Limb (tissue), 2 donors: ENCODE measurements around the gene BMPR1A.

ENCODE experiments used
- DNase-seq, 2 donors: peaks; one replicate each; pipeline ENCODE4 v3.0.0-alpha.2; 2016; ENCODE audit errors: extremely low spot score in 2 of 2

BMPR1A gene

DNA sequence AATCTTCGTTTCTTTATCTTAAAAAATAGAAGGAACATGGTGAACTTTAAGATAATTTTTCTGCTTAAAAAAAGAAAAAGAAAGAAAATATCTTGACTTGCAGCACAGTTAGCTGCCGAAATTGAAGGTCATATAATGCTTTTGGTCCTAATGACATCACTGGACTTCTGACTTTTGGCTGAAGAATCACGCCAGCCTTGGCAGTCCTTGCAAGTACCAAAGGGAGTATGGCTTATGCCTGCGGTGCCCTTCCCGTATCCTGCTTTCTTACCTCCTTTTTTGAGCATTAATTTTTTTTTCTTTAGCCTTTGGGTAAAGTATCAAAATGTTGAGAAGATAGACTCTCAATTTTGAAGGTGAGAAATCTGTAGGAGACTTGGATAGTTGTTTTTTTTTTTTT, 7.0 kb downstream of the BMPR1A start:
- no peak for DNase-seq

DNA sequence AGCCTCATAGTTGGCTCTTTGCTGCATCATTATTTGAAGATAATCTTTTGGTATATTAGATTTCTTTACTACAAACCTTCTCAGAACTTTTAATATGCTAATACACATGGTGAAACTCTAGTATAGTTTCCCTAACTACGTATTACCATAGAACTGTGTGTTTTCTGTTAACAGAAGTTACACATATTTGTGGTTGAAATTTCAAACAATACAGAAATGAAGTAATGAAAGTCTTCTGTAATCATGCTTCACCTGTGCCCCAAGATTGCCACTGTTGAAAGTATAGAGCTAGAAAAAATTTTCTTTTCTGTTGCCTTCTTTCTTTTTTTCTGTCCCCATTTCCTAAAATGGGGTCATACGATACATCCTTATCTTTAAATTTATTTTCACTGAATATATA, 9.1 kb downstream of the BMPR1A start:
- no peak for DNase-seq

DNA sequence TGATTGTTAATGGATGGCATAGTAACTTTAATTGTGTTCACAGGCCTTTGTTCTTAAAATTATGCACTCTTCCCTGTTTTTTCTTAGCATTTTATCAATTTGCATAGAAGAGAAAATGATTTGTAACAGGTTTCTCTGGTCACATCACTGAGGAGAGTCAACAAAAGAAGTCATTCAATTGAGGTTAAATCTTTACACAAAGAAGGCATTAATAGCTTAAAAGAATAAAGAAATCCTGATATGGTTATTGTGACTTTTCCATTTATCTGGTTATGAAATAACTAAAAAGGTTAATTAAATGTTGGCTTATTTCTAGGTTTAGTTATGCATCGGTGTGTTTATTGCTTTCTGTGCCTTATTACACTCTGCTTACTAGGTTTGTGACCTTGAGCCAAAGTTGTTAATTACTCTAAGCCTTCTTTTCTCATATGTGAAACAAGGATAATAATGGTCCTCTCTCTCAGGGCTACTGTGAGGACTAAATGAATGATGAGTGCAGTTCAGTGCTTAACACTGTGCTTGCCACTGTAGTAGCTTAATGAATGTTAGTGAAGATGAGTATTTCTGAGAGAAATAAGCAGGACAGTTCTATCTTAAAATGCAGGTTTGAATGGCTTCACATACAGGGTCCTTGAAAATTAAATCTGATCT, 12.1 kb downstream of the BMPR1A start:
- DNase-seq, result no peak

DNA sequence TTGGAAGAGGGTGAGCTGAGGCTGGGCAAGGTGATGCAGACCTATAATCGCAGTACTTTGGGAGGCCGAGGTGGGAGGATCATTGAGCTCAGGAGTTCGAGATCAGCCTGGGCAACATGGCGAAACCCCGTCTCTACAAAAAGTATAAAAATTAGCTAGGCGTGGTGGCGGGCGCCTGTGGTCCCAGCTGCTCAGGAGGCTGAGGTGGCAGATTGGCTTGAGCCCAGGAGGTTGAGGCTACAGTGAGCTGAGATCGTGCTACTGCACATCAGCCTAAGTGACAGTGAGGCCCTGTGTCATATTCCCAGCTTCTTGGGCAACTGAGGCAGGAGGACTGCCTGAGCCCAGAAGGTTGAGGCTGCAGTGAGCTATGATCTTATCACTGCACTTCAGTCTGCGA, 13.6 kb downstream of the BMPR1A start:
- DNase-seq, result no peak

DNA sequence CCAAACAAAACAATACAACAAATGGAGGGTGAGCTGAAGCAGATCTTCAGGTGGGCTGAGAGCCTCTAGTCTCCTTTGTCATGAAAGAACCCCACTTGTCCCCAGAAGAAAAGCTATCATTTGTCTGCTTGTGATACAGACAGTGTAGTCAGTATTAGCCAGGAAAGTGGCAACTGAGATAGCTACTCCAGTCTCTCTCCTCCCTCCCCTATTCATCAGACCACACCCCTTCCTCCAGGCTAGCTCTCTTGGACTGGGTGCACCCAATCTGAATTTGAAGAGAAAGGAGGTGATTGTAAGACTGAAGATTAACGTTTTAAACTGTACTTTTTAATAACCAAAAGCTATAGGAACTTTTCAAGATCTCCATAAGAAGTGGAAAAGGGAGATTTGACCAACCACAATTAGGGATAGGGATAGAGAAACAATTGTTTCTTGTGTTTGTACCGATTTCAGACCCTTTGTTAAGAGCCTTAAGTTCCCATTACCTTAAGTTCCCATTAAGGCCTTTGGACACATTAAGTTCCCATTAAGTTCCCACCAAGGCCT, 14.1 kb downstream of the BMPR1A start:
- DNase-seq, result no peak

DNA sequence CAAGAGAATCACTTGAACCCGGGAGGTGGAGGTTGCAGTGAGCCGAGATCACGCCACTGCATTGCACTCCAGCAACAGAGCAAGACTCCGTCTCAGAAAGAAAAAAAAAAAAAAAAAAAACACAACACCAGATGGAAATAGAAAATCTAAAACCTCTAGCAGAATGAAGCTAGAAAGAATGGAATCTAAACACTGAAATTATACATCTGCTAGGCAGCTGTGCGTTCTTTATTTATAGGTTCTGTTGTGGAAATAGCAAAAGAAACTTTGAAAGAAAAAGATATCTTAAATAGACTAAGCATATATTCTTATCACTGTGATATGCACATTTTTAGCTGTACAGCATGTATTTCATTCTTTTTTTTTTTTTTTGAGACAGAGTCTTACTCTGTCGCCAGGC, 17.1 kb downstream of the BMPR1A start:
- peak in 1 of 2 donors; percentile 48 for DNase-seq

DNA sequence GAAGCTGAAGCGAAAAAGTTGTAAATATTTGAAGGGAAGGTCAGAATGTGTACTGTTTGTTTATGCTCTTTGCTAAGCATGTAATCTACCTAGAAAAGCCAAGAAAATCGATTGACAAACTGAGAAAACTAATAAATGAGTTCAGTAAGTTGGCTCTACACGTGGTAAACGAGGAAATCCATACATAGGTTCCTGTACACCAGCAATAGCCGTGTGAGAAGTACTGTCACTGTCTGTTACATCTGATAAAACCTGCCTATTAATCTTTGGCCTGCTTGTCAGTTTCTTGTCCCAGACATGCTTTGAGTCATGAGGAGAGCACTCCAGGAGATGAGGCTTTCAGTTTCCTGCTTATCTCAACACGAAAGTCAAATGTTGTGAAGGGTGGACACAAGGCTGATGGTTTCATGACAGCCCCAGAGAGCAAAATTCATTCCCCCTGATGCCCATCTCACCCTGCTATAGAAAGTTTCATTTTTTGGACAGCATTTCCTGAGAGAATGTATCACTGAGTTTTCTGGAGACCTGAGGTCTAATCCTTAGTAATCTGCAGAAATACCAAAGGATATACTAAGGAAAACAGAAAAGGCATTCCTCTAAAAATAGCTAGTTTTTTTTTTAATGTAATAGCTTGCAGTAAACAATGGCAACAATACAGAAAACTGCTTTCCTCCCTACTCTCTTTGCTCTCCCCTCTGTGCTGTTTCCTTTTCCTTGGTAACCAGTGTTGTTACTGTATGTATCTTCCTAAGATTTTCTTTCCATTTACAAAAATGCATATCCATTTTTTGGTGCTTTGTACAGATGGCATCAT, 18.8 kb downstream of the BMPR1A start:
- no peak for DNase-seq

DNA sequence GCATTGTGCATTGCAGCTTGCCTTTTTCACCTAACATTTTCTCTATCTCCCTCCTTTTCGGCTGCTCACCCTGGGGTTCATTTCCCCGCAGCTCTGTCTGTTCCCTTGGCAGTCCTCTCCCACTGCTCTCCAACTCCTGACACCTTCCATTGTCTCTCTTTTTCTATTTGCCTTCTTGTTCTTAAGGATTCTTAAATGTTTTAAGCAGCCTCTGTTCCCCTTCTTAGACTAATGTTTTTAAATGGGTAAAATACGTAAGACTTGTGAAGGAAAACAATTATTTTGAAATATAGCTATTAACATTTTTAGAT, 19.4 kb downstream of the BMPR1A start:
- no peak for DNase-seq

DNA sequence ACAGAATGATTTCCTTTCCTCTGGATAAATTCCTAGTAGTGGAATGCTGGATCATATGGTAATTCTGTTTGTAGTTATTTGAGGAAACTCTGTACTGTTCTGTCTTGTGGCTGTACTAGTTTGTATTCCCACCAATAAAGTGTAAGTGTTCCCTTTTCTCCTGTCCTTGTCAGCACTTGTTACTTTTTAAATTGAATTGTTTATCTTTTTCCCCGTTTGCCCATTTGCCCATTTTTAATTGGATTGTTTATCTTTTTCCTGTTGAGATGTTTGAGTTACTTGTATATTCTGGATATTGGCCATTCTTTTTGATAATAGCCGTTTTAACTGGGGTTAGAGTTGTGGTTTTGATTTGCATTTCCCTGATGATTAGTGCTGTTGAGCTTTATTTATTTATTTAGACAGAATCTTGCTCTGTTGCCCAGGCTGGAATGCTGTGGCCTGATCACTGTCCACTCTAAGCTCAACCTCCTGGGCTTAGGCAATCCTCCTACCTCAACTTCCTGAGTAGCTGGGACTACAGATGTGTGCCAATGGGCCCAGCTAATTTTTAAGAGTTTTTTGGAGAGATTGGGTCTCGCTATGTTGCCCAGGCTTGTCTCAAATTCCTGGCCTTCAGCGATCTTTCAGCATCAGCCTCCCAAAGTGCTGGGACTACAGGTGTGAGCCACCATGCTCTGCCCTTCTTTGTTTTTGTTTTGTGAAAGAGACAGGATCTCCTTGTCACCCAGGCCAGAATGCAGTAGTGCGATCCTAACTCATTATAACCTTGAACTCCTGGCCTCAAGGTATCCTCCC, 23.0 kb downstream of the BMPR1A start:
- no peak for DNase-seq

DNA sequence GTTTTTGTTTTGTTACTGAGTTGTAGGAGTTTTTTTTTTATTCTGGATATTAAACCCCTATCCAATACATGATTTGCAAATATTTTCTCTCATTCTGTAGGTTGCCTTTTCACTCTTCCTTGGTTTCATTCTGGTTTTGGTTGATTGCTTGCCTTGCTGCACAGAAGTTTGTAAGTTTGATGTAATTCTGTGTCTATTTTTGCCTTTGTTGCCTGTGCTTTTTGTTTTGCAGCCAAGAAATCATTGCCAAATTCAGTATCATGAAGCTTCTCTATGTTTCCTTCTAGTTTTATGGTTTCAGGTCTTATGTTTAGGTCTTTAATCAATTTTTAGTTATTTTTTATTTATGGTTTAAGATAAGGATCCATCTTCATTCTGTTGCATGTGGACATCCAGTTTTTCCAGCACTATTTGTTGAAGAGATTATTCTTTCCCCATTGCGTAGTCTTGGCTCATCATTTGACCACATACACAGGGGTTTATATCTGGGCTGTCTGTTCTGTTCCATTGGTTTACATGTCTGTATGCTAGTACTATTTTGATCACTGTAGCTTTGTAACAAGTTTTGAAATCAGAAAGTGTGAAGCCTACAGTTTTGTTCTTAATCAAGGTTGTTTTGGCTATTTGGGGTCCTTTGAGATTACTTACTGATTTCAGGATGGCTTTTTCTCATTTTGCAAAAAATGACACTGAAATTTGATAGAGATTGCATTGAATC, 26.4 kb downstream of the BMPR1A start:
- DNase-seq, result no peak

DNA sequence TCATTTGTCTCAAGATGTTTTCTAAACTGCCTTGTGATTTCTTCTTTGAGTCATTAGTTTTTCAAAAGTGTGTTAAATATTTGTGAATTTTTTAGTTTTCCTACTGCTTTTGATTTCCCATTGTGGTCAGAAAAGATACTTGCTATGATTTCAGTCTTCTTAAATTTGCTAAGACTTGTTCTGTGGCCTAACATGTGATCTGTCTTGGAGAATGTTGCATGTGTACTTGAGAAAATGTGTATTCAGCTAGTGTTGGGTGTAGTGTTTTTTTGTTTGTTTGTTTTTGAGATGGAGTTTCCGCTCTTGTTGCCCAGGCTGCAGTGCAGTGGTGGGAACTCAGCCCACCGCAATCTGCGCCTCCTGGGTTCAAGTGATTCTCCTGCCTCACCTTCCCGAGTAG, 28.6 kb downstream of the BMPR1A start:
- no peak for DNase-seq

DNA sequence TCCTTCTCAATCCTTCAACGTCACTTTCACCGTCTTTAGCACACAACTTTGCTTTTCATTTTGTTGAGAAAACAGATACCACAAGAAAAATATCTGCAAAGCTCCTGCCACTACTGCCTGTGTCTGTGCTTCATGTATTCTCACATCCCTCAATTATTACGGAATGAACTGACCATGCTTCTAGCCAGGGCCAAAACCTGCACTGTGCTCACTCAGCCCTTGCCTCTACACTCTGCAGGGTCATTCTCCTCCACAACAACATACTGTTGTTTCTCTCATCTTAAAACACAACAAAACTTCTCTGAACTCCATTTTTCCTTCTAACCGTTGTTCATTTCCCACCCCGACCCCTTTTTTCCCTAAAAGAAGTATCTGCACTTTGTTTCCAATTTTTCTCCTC, 29.5 kb downstream of the BMPR1A start:
- DNase-seq, result no peak

DNA sequence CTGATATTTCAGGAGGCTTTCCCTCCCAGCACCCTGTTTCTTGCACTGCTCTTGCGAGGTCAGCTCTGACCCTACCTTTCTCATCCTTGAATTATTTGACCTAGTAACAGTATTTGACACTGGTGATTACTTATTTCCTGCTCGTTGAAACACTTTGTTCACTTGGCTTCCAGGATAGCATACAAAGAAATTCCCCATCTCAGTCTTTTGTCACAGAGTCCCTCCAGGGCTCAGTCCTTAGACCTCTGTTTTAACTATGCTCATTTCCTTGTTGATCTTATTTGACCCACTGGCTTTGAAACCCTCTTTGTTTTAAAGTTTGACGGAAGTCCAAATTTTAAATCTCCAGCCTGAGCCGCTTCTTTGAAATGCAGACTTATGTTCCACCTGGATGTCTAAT, 29.9 kb downstream of the BMPR1A start:
- DNase-seq, result no peak

DNA sequence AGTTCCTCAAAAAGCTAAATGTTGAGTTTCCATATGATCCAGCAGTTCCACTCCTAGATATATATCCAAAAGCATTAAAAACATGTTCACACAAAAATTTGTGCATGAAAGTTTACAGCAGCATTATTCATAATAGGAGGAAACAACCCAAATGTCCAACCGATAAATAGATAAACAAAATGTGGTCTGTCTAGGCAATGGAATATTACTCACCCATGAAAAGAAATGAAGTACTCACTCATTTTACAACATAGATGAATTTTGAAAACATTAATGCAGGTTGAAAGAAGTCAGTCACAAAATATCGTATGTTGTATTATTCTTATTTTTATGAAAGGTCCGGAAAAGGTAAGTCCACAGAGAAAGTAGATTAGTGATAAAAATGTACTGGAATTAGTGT, 34.0 kb downstream of the BMPR1A start:
- no peak for DNase-seq

DNA sequence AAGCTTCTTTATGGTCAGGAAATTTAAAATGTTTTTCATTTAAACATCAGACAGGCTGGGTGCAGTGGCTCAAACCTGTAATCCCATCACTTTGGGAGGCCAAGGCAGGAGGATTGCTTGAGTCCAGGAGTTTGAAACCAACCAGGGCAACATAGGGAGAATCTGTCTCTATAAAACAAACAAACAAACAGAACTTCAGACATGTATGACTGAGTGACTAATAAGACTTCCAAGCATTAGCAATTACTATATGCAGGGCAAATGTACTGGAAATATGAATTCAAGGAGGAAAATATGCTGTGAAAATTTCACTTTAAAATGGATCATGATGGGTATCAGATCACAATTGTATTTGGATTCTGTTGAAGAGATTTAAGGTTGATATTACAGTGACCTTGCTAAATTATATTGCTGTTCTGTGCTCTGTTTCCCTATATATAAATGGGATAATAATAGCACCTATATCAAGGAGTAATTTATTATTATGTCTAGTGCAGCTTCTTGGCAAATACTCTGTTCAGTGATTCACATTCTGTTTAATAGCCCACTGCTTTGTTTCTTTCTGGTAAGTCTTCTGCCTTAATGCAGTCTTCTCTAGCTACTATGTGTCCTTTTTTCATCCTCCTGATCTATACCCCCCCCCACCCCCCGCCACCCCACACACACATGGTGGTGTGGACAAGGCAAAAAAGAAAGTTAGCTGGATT, 36.2 kb downstream of the BMPR1A start:
- DNase-seq, result no peak

DNA sequence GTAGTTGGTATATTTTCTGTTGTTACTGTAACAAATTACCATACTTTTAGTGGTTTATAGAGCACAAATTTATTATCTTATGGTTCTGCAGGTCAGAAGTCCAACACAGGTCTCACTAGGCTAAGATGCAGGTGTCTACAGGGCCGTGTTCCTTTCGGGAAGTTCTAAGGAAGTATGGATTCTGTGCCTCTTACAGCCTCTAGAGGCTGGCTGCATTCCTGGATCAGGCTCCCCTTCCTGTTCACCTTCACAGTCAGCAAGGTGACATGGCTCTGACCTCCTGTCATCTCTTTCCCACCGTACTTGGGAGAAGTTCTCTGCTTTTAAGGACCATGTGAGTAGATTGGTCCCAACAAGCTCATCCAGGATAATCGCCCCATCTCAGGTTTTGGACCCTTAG, 37.3 kb downstream of the BMPR1A start:
- no peak for DNase-seq

DNA sequence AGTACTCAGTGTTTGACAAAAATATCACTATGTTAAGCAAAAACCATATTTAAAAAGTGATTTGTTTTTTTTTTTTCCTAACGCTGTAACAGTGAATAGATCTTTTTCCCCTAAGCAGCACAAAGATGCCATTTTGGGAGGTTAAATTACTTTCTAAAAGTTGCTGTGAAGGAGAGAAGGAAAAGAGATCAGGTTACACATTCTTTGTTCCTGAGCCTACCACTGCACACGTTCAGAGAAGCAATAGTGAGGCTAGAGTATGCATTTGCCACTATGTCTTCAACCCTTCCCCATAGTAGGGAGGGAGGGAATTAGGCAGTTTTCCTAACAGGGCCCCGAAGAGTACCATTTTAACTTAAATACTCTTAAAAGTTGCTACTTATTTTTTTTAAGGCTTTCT, 38.9 kb downstream of the BMPR1A start:
- DNase-seq, result peak in 1 of 2 donors; percentile 82

DNA sequence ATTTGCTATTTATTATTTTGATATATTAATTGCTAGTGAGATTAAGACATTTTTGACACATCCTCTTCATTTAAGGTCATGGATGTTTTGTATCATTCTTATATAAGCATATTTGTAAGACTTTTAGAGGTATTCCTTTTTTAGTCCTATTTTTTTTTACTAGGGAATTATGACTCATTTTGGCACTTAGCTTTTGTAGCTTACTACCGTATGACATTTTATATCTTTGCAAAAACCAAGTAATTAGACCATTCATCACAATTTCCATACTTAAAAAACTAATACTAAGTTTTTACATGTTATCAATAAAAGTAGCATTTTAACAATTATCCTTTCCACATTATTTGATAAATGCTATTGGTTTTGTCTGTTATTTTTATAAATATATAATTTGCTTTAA, 41.6 kb downstream of the BMPR1A start:
- DNase-seq, result no peak

DNA sequence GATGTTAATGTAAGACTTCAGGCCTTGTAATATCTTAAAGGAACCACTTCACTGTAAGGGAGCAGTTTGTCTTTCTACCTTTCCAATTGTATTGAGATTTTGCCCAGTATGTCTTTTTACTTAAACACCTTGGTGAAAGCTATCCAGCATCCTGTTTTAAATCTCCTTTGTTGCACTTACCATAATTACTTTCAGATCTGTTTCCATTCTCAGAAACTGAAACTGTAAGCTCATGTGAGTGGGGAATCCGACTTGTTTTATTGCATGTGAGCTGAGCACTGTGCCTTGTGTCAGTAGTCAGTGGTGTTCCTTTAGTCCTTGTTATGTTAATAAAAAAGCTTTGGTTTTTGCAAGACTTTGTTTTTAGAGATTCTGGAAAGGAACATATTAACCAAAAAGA, 42.2 kb downstream of the BMPR1A start:
- DNase-seq, result no peak

DNA sequence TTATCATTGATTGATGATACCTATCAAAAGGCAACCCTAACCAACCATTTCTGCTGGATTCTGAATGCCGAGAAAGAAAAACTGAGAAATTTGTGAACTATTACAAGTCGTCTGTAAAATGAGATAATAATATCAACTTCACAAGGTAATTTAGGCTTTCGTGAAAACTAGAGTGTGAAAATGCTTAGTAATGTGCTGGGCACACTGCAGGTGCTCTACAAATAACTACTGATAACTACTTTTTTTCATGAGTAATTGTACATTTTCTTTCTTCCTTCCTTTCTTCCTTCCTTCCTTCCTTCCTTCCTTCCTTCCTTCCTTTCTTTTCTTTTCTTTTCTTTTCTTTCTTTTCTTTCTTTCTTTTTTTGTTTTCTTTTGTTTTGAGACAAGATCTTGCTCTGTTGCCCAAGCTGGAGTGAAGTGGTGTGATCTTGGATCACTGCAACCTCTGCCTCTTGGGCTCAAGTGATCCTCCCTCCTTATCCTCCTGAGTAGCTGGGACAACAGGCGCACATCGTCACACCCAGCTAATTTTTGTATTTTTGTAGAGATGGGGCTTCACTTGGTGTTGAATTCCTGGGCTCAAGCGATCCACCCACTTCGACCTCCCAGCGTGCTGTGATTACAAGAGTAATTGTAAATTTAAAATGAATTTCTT, 42.9 kb downstream of the BMPR1A start:
- no peak for DNase-seq

DNA sequence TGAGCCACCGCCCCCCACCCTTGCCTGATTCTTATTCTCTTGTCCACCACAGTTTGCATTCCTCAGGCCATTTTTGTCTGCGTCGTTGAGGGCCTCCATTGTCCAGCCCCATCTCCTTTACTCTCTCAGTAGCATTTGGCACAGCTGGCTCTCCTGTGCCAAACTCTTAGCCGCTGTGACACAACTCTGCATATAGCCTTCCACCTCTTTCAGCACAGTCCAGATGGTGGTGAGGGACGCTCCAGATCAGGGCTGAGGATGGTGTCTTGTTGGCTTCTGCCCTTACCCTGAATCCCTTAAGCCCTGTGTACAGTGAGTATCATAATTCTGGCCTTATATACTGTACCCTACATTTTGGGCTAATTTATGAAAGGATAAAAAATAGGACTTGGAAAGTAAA, 45.6 kb downstream of the BMPR1A start:
- DNase-seq, result no peak
